ENCODE data around the gene SALL4.
"Not testable (repeated sequence)": the region's sequence is repeated elsewhere in the genome, so short reads cannot be mapped to it uniquely, and the experiment has no call there.

Gene SALL4

DNA sequence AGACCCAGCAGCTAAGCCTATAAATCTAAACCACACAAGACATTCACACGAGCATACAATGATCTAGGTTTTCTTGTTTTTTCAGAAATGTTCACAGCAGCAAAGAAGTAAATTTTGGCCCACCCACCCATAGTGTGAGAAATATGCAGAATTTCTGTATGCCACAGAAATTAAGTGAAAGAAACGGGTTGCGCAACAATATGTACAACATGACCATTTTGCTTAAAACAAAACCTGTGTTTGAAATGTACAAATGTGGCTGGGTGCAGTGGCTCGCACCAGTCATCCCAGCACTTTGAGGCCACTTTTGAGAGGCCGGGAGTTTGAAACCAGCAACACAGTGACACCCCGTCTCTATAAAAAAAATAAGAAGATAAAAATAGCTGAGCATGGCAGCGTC lies 9.4 kb downstream of the SALL4 start:
- Histone ChIP-seq H3K36me3 (ENCODE audit: insufficient read depth, low read length) (peaks cover 40% of the 10 kb centered on the region), H3K9me3 (ENCODE audit: control insufficient read depth, insufficient read depth, low read length) (no peaks in the 10 kb centered on the region), H3K9ac (ENCODE audit: low read depth, low read length) (no peak overlapping the region), H3K4me1 (ENCODE audit: insufficient read depth, low read length) (peaks cover 18% of the 10 kb centered on the region)

DNA sequence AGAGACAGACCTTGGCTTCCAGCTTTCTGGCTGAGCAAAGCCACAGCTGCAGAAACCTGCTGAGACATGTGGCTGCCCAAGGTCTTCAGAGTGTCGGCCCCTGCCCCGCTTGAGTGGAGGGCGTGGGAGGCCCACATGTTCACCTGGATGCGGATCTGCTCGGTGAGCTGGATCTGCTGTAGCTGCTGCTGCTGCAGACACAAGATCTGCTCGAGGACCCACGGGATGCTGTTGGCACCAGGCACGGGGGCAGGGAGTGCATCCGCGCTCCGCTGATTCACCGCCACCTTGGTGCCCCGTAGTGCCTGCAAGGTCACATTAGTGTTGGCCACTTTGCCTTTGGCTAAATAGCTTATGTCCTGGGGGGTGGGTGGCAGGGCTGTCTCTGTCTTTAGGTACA lies 10.7 kb downstream of the SALL4 start:
- Histone ChIP-seq H3K9ac (ENCODE audit: low read depth, low read length) (no peak overlapping the region), H3K9me3 (ENCODE audit: control insufficient read depth, insufficient read depth, low read length) (no peaks in the 10 kb centered on the region), H3K4me1 (ENCODE audit: insufficient read depth, low read length) (peaks cover 6% of the 10 kb centered on the region; the same call in 1 of the 2 replicates), H3K36me3 (ENCODE audit: insufficient read depth, low read length) (peaks cover 50% of the 10 kb centered on the region)

DNA sequence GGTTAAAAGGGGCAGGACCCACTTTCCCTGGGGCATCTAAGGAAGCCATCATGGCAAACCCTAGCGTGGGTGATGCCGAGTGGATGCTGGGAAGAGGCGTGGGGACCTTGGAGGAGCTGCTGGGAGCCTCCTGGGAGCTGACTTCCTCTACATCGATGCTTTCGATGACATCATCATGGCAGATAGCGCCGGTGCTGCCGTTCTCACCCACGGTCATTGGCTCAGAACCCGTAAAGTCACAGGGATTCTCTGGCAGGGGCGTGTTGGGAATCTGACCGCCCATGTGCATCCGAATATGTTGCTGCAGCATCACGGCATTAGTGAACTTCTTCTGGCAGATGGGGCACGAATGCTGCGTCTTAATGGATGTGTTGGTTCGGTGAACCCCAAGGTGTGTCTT lies 12.1 kb downstream of the SALL4 start:
- Histone ChIP-seq H3K9ac (ENCODE audit: low read depth, low read length) (no peak overlapping the region), H3K36me3 (ENCODE audit: insufficient read depth, low read length) (peaks cover 49% of the 10 kb centered on the region), H3K9me3 (ENCODE audit: control insufficient read depth, insufficient read depth, low read length) (no peaks in the 10 kb centered on the region), H3K4me1 (ENCODE audit: insufficient read depth, low read length) (no peaks in the 10 kb centered on the region)

DNA sequence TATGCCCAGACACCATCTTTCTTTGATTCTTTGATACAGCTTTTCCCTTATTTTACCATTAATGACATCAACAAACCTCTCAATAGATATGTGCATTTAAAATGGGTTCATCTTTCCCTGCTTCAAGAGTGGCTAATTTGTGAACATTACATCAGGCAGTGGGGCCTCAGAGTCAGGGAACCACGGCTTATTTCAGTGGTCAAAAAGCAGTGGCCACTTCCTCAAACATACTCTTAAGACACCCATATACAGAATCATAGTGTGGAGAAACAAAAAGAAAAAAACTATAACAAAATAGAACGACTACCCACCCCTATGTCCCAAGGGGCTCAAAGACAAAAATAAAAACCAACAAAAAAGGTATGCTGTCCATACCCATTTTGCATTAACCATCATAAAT lies 12.9 kb downstream of the SALL4 start:
- peaks cover 55% of the 10 kb centered on the region for H3K36me3 ChIP-seq (ENCODE audit: insufficient read depth, low read length)

DNA sequence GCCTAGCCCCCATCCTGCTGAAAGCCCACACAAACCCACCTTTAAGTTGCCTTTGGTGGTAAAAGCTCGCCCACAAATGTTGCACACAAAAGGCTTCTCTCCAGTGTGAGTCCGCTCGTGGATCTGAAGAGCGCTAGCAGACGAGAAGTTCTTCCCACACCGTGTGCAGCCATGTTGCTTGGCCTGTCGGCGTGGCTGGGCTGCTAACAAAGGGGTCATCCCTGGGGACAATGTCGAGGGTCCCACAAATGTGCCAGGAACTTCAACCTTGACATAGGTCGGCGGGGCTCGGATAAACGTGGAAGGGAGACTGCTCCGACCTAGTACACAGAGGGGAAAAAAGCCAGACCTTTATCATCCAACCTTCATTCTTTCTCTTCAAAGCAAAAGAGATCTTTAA lies 13.5 kb downstream of the SALL4 start:
- Histone ChIP-seq H3K9me3 (ENCODE audit: control insufficient read depth, insufficient read depth, low read length) (no peaks in the 10 kb centered on the region), H3K4me1 (ENCODE audit: insufficient read depth, low read length) (no peaks in the 10 kb centered on the region), H3K36me3 (ENCODE audit: insufficient read depth, low read length) (peaks cover 60% of the 10 kb centered on the region), H3K9ac (ENCODE audit: low read depth, low read length) (no peak overlapping the region)

More for the DNA sequence above, 12.9 kb downstream of the SALL4 start:
- H3K4me1 ChIP-seq (ENCODE audit: insufficient read depth, low read length) = no peaks in the 10 kb centered on the region
- H3K9ac ChIP-seq (ENCODE audit: low read depth, low read length) = no peak overlapping the region
- H3K9me3 ChIP-seq (ENCODE audit: control insufficient read depth, insufficient read depth, low read length) = no peaks in the 10 kb centered on the region

DNA sequence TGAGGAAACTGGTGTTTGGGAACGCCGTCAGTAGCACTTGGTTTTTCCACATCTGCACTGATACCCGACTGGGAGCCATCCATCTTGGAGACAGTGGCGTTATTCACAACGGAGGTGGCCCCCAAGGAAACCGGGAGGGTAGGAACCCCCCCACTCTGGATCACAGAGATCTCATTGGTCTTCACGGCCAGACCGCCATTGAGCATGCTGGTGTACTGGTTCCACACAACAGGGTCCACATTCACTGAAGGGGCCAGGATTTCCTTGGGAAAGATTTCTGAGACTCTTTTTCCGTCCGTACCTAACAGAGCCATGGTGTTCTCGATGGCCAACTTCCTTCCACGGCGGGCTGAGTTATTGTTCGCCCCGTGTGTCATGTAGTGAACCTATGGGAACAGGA lies 18.0 kb downstream of the SALL4 start:
- peaks cover 67% of the 10 kb centered on the region for H3K36me3 ChIP-seq (ENCODE audit: insufficient read depth, low read length)
- no peak overlapping the region for H3K9ac ChIP-seq (ENCODE audit: low read depth, low read length)
- H3K9me3 ChIP-seq (ENCODE audit: control insufficient read depth, insufficient read depth, low read length) = peaks cover 3% of the 10 kb centered on the region
- no peaks in the 10 kb centered on the region for H3K4me1 ChIP-seq (ENCODE audit: insufficient read depth, low read length)

DNA sequence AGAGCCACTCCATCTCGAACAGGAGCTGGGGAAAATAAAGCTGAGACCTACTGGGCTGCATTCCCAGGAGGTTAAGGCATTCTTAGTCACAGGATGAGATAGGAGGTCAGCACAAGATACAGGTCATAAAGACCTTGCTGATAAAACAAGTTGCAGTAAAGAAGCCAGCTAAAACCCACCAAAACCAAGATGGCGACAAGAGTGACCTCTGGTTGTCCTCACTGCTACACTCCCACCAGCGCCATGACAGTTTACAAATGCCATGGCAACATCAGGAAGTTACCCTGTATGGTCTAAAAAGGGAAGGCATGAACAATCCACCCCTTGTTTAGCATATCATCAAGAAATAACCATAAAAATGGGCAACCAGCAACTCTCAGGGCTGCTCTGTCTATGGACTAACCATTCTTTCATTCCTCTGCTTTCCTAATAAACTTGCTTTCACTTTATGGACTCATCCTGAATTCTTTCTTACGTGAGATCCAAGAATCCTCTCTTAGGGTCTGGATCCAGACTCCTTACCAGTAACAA lies 24.0 kb downstream of the SALL4 start:
- H3K9ac ChIP-seq (ENCODE audit: low read depth, low read length); H3K4me1 ChIP-seq (ENCODE audit: insufficient read depth, low read length); H3K9me3 ChIP-seq (ENCODE audit: control insufficient read depth, insufficient read depth, low read length): not testable (repeated sequence)
- peaks cover 24% of the 10 kb centered on the region for H3K36me3 ChIP-seq (ENCODE audit: insufficient read depth, low read length)

DNA sequence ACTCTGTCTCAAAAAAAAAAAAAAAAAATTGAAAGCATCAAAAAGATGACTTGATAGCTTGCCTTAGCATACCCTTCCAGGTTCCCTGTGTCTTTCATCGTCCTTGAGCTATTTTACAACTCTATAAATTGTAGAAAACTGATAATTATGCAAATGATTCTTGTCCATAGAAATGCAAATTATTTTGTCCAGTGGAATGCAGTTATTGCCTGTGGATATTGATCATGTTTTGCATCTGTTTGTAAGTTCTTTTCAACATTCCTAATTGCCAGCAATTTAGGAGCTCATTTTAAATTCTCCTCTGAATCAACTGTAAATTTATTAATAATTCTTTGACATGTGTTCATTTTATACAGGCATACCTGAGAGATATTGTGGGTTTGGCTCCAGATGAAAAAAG lies 27.1 kb downstream of the SALL4 start:
- H3K9ac ChIP-seq (ENCODE audit: low read depth, low read length) = no peak overlapping the region
- peaks cover 3% of the 10 kb centered on the region; the same call in 1 of the 2 replicates for H3K9me3 ChIP-seq (ENCODE audit: control insufficient read depth, insufficient read depth, low read length)
- H3K36me3 ChIP-seq (ENCODE audit: insufficient read depth, low read length) = no peaks in the 10 kb centered on the region
- no peaks in the 10 kb centered on the region for H3K4me1 ChIP-seq (ENCODE audit: insufficient read depth, low read length)

DNA sequence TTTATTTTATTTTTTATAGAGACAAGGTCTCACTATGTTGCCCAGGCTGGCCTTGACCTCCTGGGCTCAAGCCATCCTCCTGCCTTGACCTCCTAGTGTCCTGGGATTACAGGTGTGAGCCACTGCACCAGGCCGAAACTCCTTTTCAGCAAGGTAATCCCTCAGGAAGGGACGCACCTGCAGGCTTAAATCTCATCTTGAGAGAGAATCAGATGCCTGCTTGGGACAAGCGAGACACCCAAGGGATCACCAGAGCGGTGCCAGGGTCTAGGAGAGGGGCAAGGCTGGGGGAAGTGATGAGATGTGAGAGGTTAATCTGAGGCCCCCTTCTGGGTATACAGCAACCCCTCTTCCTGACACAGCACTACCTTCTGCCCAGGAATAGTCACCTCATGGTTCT lies 30.1 kb downstream of the SALL4 start:
- Histone ChIP-seq H3K36me3 (ENCODE audit: insufficient read depth, low read length) (no peaks in the 10 kb centered on the region), H3K9me3 (ENCODE audit: control insufficient read depth, insufficient read depth, low read length) (no peaks in the 10 kb centered on the region), H3K9ac (ENCODE audit: low read depth, low read length) (no peak overlapping the region), H3K4me1 (ENCODE audit: insufficient read depth, low read length) (no peaks in the 10 kb centered on the region)

DNA sequence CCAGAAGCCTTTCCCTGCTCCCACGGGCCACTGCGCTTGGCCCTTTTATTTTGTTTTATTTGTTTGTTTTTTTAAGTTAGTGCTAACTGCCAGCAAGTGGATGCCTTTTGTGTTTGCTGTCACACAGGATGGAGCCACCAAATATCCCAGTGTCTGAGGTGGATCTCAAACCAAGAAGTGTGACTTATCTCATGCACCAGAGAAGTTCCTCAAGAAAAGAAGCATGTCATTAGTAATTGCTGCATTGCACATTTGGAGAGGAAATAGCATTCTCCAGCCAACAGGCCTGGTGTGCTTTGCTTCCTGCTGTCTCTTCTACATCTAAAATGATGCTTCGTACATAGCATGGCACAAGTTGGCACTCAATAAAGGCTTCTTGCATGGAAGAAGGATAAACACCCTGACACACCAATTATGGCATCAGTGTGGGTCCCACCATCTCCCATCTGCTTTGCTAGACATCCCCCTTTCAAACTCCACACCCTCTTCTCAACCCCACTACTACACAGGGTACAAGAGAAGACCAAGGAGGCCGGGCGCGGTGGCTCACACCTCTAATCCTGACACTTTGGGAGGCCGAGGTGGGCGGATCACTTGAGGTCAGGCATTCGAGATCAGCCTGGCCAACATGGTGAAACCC lies 32.2 kb downstream of the SALL4 start:
- Histone ChIP-seq H3K9me3 (ENCODE audit: control insufficient read depth, insufficient read depth, low read length) (no peaks in the 10 kb centered on the region), H3K9ac (ENCODE audit: low read depth, low read length) (no peak overlapping the region), H3K36me3 (ENCODE audit: insufficient read depth, low read length) (no peaks in the 10 kb centered on the region), H3K4me1 (ENCODE audit: insufficient read depth, low read length) (no peaks in the 10 kb centered on the region)

DNA sequence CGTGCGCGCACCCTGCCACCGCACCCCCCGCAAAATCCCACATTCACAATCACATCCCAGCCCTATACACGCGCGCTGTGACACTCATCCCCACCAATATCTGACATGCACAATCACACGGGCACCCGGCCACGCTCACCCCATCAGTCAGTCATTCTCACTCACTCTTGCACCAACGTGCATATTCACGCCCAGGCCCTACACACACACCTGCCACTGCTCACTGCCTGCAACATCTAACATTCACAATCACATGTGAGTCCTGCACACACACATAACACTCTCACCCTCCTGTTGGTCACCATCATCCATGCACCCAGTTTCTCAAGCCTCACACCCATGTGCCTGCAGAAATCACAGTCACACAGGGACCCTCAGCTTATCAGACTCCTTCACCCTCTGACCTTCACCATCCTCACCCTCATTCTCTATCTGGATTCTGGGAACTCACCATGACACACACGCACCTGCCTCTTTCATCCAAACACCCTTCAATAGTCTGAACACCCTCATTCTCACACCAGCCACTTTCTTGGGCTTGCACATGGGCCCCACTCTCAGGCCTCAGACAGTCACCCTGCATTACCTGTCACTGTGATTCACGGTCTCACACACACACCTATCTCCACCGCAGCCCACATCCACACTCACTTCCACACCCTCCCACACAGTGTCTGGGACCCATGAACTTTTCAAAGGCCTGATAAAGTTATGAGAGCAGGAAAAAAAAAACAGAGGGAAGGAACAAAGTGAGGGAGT lies 33.4 kb downstream of the SALL4 start:
- Histone ChIP-seq H3K9ac (ENCODE audit: low read depth, low read length) (no peak overlapping the region), H3K36me3 (ENCODE audit: insufficient read depth, low read length) (no peaks in the 10 kb centered on the region), H3K9me3 (ENCODE audit: control insufficient read depth, insufficient read depth, low read length) (no peaks in the 10 kb centered on the region), H3K4me1 (ENCODE audit: insufficient read depth, low read length) (no peaks in the 10 kb centered on the region)

DNA sequence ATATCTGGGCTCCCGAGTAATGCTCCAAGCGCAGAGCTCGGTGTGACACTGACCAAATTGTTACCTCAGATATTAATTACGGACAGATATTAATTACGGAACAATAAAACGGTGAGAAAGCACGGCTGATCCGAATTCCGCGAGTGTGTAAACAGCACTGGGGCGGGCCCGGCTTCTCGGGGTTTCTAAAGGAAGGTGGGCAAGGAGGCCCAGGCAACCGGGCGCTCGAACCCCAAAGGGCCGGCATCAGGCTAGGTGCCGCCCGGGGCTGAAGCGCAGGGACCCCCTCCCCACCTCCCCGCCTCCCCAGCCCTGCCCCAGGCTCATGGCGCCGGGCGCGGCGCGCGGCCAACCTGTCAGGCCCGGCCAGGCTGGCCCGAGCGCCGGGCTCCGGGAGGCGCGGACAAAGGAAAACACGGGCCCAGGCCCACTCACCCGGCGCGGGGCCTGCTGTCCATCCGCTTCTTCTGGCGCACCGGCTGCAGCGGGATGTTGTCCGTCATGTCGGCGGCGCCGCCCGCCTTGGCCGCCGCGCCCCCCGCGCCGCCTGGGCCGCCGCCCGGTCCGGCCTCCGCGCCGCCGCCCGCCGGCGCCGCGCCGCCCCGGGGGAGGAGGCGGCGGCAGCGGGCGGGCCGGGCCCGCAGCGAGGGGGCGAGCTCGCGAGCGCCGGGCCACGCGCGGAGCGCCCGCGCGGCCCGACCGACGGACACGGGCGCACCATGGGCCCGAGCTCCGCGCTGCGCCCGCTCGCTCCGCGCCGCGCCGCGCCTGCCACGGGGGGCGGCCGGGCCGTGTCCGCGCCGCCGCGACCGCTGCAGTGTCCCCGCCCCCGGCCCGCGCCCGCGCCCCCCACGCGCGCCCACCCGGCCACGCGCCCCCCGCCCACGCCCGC lies 34.2 kb downstream of the SALL4 start, which contains the start of gene ATP9A:
Gene ATP9A, minus strand, starts transcription at position 524 of the 892 bp plus-strand sequence. Its CDS starts 21 bp downstream, at position 503.
- Histone ChIP-seq H3K36me3 (ENCODE audit: insufficient read depth, low read length) (no peaks in the 10 kb centered on the region), H3K9me3 (ENCODE audit: control insufficient read depth, insufficient read depth, low read length) (no peaks in the 10 kb centered on the region), H3K4me1 (ENCODE audit: insufficient read depth, low read length) (no peaks in the 10 kb centered on the region), H3K9ac (ENCODE audit: low read depth, low read length) (peak within 1 kb of the TSS; percentile 64)

DNA sequence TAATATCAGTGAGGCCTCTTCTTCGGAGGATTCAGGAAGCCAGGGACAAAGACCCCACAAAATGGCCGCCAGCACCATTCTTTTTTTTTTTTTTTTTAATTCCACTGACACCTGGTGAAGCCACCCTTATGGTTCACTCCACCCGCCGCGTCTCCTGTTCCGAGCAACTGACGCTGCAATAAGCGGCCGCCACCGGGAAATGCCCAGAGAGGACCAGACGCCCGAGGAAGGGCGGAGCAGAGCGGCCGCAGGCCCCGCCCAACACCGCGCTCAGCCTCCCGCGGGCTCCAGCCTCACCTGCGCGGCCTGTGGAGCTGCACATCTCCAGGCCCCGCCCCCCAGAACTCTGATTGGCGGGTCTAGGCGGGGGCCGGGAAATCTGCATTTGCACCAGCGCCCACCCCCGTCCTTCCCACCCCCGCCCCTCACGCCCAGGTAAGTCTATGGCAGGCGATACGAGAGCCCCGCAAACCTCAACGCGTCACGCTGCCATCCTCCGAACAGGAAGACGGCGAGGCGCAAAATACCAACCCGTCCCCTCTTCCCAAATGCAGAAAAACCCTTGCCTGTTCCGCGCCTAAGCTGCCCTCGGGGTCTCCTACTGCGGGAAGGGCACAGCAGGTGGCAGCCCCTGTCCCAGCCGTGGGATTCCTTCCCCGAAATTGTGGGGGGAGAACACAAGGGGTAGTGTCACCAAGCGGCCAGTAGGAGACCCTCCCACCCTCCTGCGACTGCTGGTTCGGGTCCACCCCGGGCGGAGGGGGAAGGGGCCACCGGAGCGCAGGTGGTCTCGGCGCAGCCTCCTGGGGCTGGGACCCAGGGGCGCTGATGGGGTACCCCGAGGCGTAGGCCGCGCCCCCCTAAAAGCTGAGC lies 35.1 kb downstream of the SALL4 start:
- Histone ChIP-seq H3K9me3 (ENCODE audit: control insufficient read depth, insufficient read depth, low read length) (no peaks in the 10 kb centered on the region), H3K9ac (ENCODE audit: low read depth, low read length) (peak overlapping the region; percentile 65), H3K4me1 (ENCODE audit: insufficient read depth, low read length) (no peaks in the 10 kb centered on the region), H3K36me3 (ENCODE audit: insufficient read depth, low read length) (no peaks in the 10 kb centered on the region)
